NCI-H748 treated with DMSO at 0.1 percent for 48 hours (cell line): ENCODE results near the gene DISC1.
"Not testable (repeated sequence)": the region's sequence is repeated elsewhere in the genome, so short reads cannot be mapped to it uniquely, and the experiment has no call there.

Experiments
- DNase-seq: peaks from one replicate; lab custom pipeline; 2025; lab: John Stamatoyannopoulos, UW

Gene DISC1

DNA sequence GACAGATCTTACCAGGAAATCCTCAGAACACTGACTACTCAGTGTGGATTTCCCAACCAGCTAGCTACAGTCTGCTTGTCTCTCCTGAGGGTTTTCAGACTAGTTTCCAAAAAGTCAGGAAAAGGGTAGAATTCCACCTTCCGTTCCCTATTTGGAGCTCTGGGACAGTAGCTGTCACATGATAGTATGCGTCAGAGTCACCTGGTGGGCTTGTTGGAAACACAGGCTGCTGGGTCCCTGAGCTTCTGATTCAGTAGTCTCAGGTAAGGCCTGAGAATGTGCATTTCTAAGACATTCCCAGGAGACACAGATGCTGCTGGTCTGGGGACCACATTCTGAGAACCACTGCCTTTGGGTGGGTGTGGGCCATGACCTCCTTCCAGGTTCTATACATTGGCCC lies 272.5 kb downstream of the DISC1 start:
- DNase-seq, result no peak

DNA sequence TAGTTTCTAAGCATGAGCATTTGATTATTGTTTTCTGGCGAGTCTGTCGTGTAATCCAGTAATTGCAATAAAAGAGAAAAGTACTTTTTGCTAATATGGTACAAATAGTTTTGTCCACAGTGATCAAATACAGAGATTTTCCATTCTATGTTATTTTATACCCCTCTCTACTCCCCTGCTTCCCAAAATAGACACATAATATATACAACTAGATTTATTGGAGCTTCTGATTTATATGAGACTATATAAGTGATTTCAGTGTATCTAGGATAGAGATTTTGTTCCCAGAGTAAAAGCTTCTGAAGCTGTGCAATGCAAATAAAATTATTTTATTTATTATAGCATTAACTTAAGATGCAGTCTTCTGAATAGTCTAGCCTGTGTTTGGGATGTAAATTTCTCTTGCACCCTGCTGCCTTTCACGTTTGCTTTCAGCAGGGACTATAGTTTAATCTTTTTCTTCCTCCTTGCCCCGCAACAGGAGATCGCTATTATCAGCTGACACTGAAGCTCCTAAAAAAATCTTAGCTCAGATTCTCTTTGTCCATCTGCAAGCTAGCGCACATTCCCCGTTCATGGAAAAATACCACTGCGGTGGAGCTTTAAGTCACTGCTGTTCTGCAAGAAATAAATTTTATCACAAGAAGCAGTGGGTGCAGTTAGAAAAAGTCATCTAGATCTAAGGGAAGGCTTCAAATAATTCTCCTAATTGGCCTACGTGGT lies 273.3 kb downstream of the DISC1 start:
- no peak for DNase-seq

DNA sequence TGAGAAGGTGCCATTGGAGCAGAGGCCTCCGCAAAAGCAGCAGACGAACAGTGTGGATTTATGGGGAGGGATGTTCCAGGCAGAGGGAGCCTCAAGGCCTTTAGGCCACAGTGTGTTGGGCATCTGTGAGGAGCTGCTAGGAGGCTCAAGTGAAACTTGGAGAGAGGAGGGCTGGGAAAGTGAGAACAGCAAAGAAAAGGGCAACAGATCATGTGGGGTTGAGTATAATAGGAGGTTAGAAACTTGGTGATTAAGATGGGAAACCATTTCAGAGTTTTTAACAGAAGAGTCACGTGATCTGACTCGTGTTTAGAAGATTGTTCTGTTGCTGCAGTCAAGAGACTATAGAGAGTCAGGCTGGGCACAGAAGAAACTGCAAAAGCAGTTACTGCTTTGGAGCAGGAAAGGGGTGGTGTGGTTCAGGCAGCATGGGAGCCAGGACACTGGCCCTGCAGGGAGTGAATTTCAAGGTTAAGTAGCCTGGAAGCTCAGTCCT lies 277.0 kb downstream of the DISC1 start:
- no peak for DNase-seq

DNA sequence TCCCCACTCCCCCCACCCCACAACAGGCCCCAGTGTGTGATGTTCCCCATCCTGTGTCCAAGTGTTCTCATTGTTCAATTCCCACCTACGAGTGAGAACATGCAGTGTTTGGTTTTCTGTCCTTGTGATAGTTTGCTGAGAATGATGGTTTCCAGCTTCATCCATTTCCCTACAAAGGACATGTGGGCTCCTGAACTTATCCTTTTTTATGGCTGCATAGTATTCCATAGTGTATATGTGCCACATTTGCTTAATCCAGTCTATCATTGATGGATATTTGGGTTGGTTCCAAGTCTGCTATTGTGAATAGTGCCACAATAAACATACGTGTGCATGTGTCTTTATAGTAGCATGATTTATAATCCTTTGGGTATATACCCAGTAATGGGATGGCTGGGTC lies 280.7 kb downstream of the DISC1 start:
- DNase-seq, result not testable (repeated sequence)

DNA sequence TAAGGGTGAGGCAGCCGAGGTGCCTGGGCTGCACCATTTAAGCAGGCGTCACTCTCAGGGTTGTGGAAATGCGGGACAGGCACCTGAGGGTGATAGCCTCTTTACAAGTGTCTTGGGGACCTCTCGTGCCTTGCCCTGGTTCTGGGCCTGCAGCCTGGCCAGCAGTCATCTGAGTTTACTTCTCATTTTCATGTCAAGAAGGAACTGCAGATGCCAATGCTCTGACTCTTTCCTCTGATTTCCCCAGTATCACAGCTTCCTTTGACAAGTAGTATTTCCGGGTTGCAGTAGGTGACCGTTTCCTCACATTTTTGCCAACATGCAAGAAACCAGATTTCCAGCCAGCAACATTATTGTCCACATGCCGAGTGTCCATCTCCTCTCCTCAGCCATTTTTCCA lies 286.9 kb downstream of the DISC1 start:
- no peak for DNase-seq

DNA sequence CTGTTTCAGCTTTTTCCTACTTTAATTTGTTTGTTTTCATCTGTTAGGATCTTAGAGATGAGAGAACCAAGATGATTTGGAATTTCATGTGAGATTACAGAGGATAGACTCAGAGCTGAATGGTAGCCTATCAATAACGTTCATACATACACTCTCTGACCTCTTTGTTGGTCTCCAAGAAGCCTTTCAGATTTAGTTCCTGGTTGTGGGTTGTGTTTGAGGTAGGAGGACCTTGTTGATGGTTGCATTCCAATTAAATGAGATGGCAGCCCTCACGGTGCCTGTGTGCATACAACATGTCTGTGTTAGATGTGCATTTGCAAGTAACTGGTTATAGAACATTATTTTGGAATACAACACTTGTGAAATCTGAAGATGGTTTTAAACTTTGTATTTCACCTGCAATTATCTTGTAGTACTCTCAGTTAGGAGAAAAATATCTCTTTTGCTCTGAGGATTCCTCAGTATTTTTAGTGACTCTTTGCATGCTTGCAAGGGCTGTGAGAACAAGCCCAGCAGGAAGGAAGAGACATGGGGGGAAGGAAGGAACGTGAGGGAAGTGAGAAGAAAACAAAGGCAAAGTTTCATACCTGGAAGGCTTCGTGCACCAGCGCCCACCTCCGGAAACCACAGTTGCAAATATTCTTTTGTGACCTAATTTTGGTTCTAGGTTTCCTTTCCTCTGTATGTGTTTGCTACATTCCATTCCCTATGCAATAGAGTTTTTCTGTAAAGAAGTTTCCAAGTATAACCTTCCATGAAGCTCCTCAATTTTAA lies 291.8 kb downstream of the DISC1 start:
- no peak for DNase-seq

DNA sequence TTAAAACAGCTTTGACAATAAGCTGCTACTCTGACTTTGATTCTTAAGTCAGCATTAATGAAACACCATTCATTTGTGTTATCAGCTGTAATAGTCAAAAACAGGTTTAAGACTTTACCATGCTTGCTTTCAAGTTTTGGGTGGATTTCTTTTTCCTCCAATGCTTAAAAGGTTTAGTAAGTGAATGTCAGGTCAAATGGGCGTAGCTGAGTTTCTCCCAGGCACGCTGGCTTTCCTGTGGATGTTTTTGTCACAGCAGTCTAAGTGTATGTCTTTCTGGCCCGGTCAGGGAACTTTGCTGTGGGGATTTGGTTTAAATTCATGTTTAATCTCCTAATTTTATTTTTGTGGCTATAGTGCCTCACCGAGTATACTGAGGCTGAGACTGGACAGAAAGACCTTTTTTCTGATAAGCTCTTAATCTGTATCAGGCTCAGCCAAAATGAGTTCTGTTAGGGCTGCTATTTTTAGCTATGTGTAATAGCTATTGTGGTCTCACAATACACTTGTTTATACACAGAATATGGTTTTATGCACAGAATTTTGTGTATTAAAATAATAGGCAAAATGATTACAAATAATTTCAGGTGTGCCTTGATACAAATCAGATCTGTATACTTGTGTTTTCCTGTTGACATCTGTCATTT lies 292.8 kb downstream of the DISC1 start:
- no peak for DNase-seq

DNA sequence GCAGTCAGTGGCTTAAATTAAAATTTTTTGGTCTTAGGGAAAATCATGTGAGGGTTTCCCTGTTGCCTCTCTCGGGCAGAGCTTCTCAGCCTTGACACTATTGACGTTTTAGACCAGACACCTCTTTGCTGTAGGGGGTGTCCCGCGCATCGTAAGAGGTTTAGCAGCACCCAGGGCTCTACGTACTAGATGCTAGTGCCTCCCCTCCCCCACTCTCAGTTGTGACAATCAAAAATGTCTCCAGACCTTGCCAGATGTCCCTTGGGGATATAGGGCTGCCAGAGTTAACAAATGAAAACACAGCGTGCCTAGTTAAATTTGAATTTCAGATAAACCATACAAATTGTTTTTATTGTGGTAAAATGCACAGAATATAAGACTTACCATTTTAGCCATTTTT lies 293.3 kb downstream of the DISC1 start:
- DNase-seq, result no peak

DNA sequence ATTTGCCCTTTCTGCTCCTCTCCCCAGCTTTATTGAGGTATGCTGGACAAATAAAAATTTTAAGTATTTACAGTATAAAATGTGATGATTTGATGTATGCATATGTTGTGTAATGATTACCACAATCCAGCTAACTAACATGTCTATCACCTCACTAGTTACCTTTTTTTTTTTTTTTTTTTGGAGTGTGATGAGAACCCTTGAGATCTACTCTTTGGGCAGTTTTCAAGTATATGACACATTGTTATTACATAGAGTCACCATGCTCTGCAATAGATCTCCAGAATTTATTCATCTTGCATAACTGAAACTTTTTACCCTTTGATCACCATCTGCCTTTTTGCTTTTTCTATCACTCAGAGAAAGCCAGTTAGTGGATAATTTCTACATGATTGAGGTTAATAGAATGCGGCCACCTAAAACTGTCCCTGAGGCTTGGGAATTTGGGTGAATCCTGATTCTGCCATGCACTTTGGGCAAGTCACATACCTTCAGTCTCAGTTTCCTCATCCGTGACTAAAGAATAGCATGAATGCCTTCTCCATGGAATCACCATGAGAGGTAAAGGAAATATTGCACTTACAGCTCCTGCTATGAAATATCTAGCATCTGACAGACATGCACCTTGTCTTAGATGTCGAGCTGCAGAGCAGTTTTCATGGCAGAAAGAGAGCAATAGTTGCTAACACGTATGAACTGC lies 295.2 kb downstream of the DISC1 start:
- DNase-seq, result no peak

DNA sequence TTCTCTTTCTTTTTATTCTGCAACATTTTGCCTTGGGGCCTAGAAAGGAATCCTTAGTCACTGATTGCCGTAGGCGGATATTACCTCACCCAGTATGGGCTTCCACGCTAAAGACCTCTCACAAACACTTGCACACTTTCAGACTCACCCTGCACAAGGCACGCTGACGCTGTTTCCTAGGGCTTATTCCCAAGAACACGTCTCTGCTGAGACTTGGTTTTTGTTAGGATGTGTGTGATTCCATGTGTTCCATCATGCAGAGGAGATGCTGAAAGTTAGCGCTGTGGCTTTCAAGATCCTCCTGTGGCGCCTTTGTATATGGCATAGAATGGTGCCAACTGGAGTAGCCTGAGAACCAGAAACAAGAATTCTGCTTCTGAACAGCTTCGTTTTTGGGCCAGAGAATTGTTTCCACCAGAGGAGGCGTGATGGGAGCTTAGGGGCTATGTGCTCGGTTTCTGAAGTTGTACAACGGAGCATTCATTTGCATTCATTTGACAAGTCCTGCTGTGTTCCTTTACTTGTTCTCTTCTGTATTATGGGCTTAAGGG lies 297.0 kb downstream of the DISC1 start:
- DNase-seq, result no peak

DNA sequence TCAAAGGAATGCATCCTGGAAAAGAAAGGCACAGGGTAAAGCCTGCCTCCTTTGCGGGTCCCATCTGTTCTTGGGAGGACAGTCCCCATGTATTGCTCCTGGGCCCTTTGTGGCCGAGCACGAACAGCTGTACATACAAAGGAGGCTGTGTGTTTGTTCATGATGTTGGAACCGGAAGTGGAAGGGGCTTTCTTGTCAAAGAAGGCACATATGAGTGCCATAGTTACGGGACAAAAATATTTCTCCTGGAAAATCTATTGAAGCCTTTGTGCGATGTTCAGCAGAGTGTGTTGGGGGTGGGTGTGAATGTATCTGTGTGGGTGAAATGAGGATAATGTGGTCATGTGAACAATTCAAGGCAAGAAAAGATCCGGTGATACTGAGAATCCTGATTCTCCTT lies 297.6 kb downstream of the DISC1 start:
- DNase-seq, result peak; percentile 65

DNA sequence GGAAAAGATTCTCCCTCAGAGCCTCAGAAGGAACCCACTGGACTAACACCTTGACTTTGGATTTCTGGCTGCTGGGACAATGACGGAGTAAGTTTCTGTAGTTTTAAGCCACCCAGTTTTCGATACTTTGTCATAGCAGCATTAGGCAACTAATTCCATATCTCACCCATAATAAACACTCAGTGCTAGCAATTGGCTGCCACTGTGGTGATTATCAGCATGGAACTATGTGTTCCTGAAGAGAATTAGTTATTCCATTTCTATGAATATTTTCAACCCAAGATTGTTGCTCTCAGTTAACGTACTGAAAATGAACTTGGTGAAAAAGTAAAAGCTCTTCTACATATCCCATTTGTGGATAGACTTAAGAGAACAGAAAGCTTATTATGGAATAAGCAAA lies 299.3 kb downstream of the DISC1 start:
- DNase-seq, result no peak

DNA sequence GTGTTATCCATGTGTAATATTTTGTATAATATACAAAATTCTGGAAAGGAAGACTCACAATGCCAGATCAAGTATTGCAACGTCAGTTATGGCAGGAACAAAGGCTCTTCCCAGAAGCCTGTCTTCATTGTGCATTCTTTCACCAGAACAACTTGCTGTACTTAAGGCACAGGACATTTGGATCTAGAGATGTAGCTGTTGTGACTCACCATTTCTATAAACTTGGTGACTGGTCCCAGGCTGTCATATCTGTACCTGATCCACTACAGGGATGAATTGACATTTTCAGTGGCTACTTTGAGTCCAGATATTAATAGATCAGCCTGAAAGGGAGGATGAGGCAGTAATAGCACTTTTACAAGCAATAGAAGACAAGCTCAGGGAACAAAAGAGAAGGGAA lies 299.8 kb downstream of the DISC1 start:
- DNase-seq, result no peak

DNA sequence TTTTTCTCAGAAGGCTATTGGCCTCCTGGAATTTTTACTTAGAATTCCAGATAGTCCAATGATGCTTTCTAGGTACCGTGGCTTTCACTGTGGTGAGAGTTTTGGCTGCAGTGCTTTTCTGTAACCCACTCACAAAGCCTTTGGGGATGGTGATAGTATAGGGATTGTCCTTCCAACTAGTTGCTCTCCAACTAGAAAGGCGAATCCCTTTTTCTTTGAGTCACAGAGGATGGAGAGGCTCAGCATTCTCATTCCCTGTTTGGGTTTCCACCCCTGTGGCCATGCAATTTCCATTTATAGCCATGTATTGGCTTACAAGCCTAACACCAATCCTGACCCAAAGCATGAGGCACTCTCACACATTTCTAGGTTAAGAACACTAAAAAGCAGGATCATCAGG lies 300.3 kb downstream of the DISC1 start:
- DNase-seq, result no peak

DNA sequence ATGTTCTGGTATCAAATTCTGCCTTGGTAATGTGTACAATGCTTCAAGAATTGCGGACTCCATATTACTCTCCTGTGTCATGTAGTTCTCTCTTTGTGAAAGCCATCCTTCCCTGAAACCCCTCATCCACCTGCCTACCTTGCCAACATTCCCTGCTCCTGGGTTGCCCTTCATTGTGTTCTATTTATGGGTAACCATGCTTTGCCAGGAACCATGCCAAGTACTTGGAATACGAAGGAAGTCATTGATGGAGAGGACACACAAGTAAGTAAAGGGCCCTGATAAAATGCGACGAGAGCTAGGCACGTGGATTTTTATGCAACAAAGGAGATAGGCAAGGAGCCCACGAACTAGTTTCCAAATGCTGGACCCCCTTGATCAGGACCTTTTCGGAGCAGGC lies 300.8 kb downstream of the DISC1 start:
- no peak for DNase-seq

DNA sequence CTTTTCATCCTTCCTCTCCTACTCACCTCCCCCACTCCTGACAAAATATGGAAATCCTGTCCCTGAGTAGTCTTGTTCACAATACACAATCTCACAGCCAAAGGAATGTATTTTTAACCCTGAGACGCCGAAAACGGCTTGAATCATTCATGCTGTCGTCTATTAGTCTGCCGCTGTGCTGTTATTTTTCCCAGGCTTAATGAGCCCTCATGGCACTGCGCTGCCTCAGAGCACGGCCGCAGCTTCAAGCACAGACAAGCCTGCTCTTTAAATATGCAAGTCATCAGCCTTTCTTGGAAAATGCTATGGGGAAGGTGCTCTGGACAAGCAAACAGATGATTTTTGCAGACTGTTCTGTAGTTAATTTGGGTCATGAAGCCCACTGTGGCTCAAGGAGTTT lies 302.7 kb downstream of the DISC1 start:
- no peak for DNase-seq

DNA sequence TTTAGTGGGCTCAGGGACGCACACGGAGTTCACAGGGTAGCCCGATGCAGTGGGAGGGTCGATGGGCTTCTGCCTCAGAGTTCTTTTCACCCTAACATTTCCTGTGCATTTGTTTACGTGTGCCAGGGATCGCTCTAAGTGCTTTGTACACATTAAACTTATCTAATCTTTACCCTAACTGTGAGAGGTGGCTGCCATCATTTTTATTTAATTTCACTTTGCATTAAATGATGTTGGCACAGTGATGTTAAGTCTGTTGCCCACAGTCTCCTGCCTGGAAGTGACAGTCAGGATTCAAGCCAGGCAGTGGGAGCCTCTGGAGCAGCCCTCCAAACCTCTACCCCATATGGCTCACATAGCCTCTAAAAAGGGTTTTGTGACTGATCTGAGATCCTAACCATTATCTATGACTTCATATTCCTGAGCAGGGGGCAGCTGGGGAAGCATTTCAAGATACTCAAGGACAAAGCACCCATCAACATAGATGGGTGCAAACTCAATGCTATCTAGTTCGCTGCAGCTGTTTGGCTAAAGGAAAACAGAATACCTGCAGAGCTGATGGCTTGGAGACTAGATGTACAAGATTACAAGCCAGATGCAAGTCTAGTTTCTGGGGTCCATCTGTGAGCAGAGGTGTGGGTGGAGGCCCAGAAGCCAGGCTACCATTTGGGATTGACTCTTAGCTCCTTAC lies 303.8 kb downstream of the DISC1 start:
- no peak for DNase-seq

DNA sequence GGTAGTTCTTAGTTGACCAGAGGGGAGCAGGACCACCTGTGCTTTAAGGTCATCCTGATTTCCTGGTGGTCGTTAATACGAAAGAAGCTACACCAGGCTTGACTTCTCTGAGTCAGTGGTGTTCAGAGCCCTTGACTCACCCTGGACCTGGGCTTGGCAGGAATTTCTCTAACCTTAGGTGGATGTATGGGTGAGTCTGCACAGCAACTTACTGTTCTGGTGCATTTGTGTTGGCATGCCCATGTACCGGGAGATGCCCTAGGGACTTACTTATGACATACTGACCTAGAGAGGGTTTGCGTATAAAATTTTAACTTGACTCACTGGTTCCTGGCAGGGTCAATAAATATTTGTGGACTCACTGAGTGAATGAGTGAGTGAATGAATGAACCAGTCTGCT lies 304.6 kb downstream of the DISC1 start:
- DNase-seq, result no peak

DNA sequence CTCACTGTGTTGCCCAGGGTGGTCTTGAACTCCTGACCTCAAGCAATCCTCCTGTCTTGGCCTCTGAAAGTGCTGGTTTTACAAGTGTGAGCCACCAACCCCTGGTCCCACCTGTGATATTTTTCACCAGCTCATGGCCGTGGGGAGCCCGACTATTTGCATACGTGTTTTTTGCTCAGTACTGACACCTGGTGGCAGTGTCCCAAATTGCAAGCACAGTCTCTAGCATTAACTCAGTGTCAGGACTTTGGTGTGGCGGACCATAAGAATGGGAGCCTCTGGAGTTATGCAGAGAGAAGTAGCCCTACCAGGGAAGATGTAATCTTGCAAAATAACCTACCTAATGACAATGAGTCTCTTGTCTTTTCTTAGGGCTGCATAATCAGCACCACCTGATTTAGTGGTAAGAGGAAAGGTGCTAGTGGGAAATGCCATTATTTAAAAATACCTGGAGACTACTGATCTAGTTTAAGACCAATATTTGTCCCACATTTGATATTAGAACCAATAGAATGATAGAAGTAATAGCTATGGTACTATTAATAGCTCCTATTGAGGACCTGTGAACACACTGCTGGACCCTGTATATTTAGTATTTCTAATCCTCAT lies 305.4 kb downstream of the DISC1 start:
- DNase-seq, result no peak

DNA sequence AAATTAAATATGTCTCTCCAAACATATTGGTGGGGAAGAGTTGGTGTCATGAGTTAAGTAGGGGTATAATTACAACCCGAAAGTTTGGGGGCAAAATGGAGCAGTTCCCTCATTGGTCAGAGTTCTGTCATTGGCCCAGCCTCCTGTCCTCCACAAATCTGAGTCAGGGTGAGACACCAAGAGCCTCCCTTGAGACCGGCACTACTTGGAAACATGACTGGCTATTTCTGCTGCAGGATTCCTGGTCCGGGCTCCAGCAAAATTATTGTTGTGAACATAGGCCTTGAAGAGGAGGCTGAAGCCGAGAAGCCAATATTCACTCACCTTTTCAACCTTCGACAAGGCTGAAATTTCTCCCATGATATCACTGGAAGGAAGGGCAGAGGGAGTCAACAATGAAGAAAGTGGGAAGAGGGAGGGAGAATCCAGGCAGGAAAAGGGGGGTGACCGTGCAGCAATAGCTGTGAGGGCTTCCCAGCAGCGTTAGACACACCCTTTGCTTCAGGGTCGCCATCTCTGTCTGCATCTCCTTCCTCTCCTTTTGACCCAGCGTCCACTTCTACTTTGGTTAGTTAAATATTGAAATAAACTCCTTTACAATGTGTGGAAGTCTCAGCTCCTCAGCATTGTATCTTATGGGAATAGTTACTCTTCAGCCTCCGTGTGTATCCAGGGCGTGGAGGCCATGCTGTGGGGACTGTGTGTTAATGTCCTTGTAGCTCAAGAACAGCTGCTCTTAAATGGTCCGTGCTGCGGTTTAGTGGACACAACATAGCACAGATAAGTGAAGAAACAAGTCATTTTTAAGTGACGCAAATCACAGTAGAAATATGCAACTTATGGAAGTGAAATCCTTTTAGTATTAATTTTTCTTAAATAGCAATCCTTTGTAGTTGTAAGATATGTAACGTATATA lies 307.4 kb downstream of the DISC1 start:
- DNase-seq, result no peak
